HepG2 (cell line): ENCODE measurements around the gene IDH3A. TPM values are rescaled to one million over a fixed set of nuclear protein-coding genes. Genes with fewer than 3 reads are reported as not detected.

Experiments
- ARNT2 ChIP-seq: sonication (generic); formaldehyde crosslinking; IDR thresholded peaks from 2 replicates; pipeline ENCODE4 v1.8.0; 2022; ENCODE audit warnings: mild to moderate bottlenecking, low read depth, missing genetic modification reagents, moderate library complexity
- ATF6 ChIP-seq: sonication (generic); formaldehyde crosslinking; conservative IDR thresholded peaks from 2 replicates; pipeline ENCODE4 v1.4.0; 2020; ENCODE audit warnings: missing genetic modification reagents
- ATRX ChIP-seq: sonication (generic); formaldehyde crosslinking; IDR thresholded peaks from 2 replicates; pipeline ENCODE4 v1.4.0; 2020; ENCODE audit warnings: missing genetic modification reagents, borderline replicate concordance
- CCDC6 ChIP-seq: sonication (generic); formaldehyde crosslinking; IDR thresholded peaks from 2 replicates; pipeline ENCODE4 v1.8.1; 2022; ENCODE audit warnings: mild to moderate bottlenecking, missing genetic modification reagents, moderate library complexity
- CREM ChIP-seq, 2 experiments: sonication (generic) in 1 of 2; formaldehyde crosslinking in 1 of 2; IDR thresholded peaks; 2 replicates each; pipeline versions ENCODE4 v1.4.0 to v1.6.1; 2016 to 2020; ENCODE audit warnings: antibody characterized with exemption in 1 of 2, mild to moderate bottlenecking in 1 of 2, missing genetic modification reagents in 1 of 2
- E2F5 ChIP-seq: sonication (generic); formaldehyde crosslinking; conservative IDR thresholded peaks from 2 replicates; pipeline ENCODE4 v1.4.0; 2020; ENCODE audit warnings: missing genetic modification reagents
- HDAC2 ChIP-seq: sonication (generic); formaldehyde crosslinking; IDR thresholded peaks from 2 replicates; pipeline ENCODE4 v1.4.0; 2020; ENCODE audit warnings: missing genetic modification reagents
- MIER3 ChIP-seq: IDR thresholded peaks from 2 replicates; pipeline ENCODE4 v1.6.1; 2016; ENCODE audit warnings: missing compliant biosample characterization, borderline replicate concordance
- NPAS2 ChIP-seq: sonication (generic); formaldehyde crosslinking; IDR thresholded peaks from 2 replicates; pipeline ENCODE4 v1.8.0; 2022; ENCODE audit warnings: mild to moderate bottlenecking, missing genetic modification reagents, borderline replicate concordance
- PHF8 ChIP-seq: sonication (generic); formaldehyde crosslinking; IDR thresholded peaks from 2 replicates; pipeline ENCODE4 v1.5.0; 2020; ENCODE audit warnings: missing genetic modification reagents
- SMAD1 ChIP-seq: sonication (generic); formaldehyde crosslinking; IDR thresholded peaks from 2 replicates; pipeline ENCODE4 v1.4.0; 2020; ENCODE audit warnings: missing genetic modification reagents, low read depth, mild to moderate bottlenecking, borderline replicate concordance
- SMAD9 ChIP-seq: sonication (generic); formaldehyde crosslinking; IDR thresholded peaks from 2 replicates; pipeline ENCODE4 v1.5.1; 2020; ENCODE audit warnings: mild to moderate bottlenecking, missing genetic modification reagents
- SOX6 ChIP-seq, 2 experiments: fragments of 450-650 bp in 1 of 2; sonication (generic) in 1 of 2; formaldehyde crosslinking in 1 of 2; IDR thresholded peaks; 2 replicates each; pipeline versions ENCODE4 v1.4.0 to v1.6.1; 2017 to 2020; ENCODE audit warnings: antibody characterized with exemption in 1 of 2, mild to moderate bottlenecking in 1 of 2, missing genetic modification reagents in 1 of 2
- THAP9 ChIP-seq: sonication (generic); formaldehyde crosslinking; IDR thresholded peaks from 2 replicates; pipeline ENCODE4; 2020; ENCODE audit warnings: missing genetic modification reagents, mild to moderate bottlenecking, borderline replicate concordance
- TOPORS ChIP-seq: sonication (generic); formaldehyde crosslinking; IDR thresholded peaks from 2 replicates; pipeline ENCODE4 v1.8.0; 2023; ENCODE audit warnings: mild to moderate bottlenecking, missing genetic modification reagents
- ZBTB1 ChIP-seq: sonication (generic); formaldehyde crosslinking; IDR thresholded peaks from 2 replicates; pipeline ENCODE4 v1.4.0; 2020; ENCODE audit warnings: missing genetic modification reagents, borderline replicate concordance
- ZIK1 ChIP-seq: sonication (generic); formaldehyde crosslinking; IDR thresholded peaks from 2 replicates; pipeline ENCODE4 v1.5.0; 2020; ENCODE audit warnings: mild to moderate bottlenecking, low read depth, missing genetic modification reagents, borderline replicate concordance
- ZNF3 ChIP-seq: IDR thresholded peaks from 2 replicates; pipeline ENCODE4 v1.7.0; 2017; ENCODE audit warnings: inconsistent platforms
- ZNF337 ChIP-seq: sonication (generic); formaldehyde crosslinking; IDR thresholded peaks from 2 replicates; pipeline ENCODE4 v1.5.1; 2020; ENCODE audit warnings: missing genetic modification reagents, low read depth, mild to moderate bottlenecking, borderline replicate concordance
- ZNF616 ChIP-seq: sonication (generic); formaldehyde crosslinking; IDR thresholded peaks from 2 replicates; pipeline ENCODE4 v1.5.0; 2020; ENCODE audit warnings: low read depth, mild to moderate bottlenecking, missing genetic modification reagents
- ZNF670 ChIP-seq: sonication (generic); formaldehyde crosslinking; IDR thresholded peaks from 2 replicates; pipeline ENCODE4 v1.8.0; 2022; ENCODE audit warnings: mild to moderate bottlenecking, missing genetic modification reagents, borderline replicate concordance
- ZNF724P ChIP-seq: sonication (generic); formaldehyde crosslinking; IDR thresholded peaks from 2 replicates; pipeline ENCODE4 v1.8.0; 2022; ENCODE audit warnings: missing genetic modification reagents, borderline replicate concordance
- ZNF75D ChIP-seq: sonication (generic); formaldehyde crosslinking; IDR thresholded peaks from 2 replicates; pipeline ENCODE4 v1.8.1; 2023; ENCODE audit warnings: missing genetic modification reagents, mild to moderate bottlenecking, borderline replicate concordance
- ZNF777 ChIP-seq: sonication (generic); formaldehyde crosslinking; IDR thresholded peaks from 2 replicates; pipeline ENCODE4 v1.4.0; 2020; ENCODE audit warnings: missing genetic modification reagents
- polyA plus RNA-seq, 8 experiments: library from polyadenylated mRNA; depleted of rRNA in 3 of 8; stranded (reverse) in 7 of 8; unstranded in 1 of 8; fragments of >200 nt; fragmentation: Illumina TruSeq in 4 of 8; extraction: Trizol in 4 of 8; gene quantifications; 2 replicates each; pipeline versions ENCODE4 v1.2.1 to v1.2.3, GENCODE V29; 2011 to 2016; ENCODE audit warnings: low read depth in 4 of 8, missing spikeins in 1 of 8, mixed read lengths in 1 of 8; ENCODE audit not compliant: insufficient read depth in 1 of 8
- total RNA-seq, 5 experiments: library from RNA; depleted of rRNA; stranded (reverse); fragments of >200 nt; fragmentation: Illumina TruSeq; extraction: Trizol; gene quantifications; 2 replicates each; pipeline ENCODE4 v1.2.3, GENCODE V29; 2016; ENCODE audit warnings: low read depth in 1 of 5

Gene IDH3A
- total and polyA plus RNA-seq, 2 of the 13 experiments (the other 11 are each of a cell fraction or from before 2014, with no cell fraction given): 40.7 to 50.7 TPM

GRCh38 chr15:78131295-78132061 lies 17.7 kb upstream of the IDH3A start, which contains the start of gene CIB2 (continued):
- TF ChIP-seq SOX6 (IDR thresholded peaks at IDR 0.05): no peak
- peak; percentile 49; the same call in 1 of the 2 replicates for TF ChIP-seq SOX6 (CRISPR knock-in tag; IDR thresholded peaks at IDR 0.05)
- no peak for TF ChIP-seq CREM (IDR thresholded peaks at IDR 0.05)
- TF ChIP-seq CREM (CRISPR knock-in tag; IDR thresholded peaks at IDR 0.05): no peak
- TF ChIP-seq PHF8 (CRISPR knock-in tag): peak; percentile 90
- TF ChIP-seq ZIK1 (CRISPR knock-in tag): peak; percentile 33; the same call in 1 of the 2 replicates
- no peak for TF ChIP-seq ZNF777 (CRISPR knock-in tag)
- no peak for TF ChIP-seq ZNF337
- TF ChIP-seq MIER3 (CRISPR knock-in tag): peak; percentile 25; the same call in 1 of the 2 replicates
- TF ChIP-seq TOPORS: peak; percentile 43; the same call in 1 of the 2 replicates
- TF ChIP-seq ATF6: no peak
- TF ChIP-seq ZBTB1 (CRISPR knock-in tag): no peak
- no peak for TF ChIP-seq ZNF670 (CRISPR knock-in tag)
- peak; percentile 41; the same call in 1 of the 2 replicates for TF ChIP-seq HDAC2 (CRISPR knock-in tag)
- peak; percentile 81; the same call in 1 of the 2 replicates for TF ChIP-seq ARNT2
- no peak for TF ChIP-seq ATRX (CRISPR knock-in tag)
- no peak for TF ChIP-seq ZNF724P (CRISPR knock-in tag)
- TF ChIP-seq ZNF3: no peak
- TF ChIP-seq NPAS2: no peak
- TF ChIP-seq CCDC6 (CRISPR knock-in tag): peak; percentile 73; the same call in 1 of the 2 replicates
- TF ChIP-seq THAP9 (CRISPR knock-in tag): peak; percentile 22; the same call in 1 of the 2 replicates
- TF ChIP-seq ZNF616 (CRISPR knock-in tag): 0 out of 2 replicates have a peak, but pooled peaks have one; percentile 75
- TF ChIP-seq ZNF75D: no peak
- no peak for TF ChIP-seq SMAD9 (CRISPR knock-in tag)
- TF ChIP-seq SMAD1 (CRISPR knock-in tag): no peak
- 0 out of 2 replicates have a peak, but pooled peaks have one; percentile 13 for TF ChIP-seq E2F5 (CRISPR knock-in tag)
